NT2/D1 (cell line): ENCODE measurements around the gene DDI1.

Source experiments
- YY1 ChIP-seq: IDR thresholded peaks from 2 replicates; pipeline ENCODE4 v1.6.1; 2011; ENCODE audit not compliant: insufficient read length, insufficient read depth
- ZNF274 ChIP-seq: IDR thresholded peaks from 2 replicates; pipeline ENCODE4 v1.6.1; 2011; ENCODE audit warnings: mild to moderate bottlenecking, low read depth, low read length

GRCh38 chr11:104060004-104060794 lies 23.8 kb downstream of the DDI1 start:
- TF ChIP-seq YY1 (no peak), ZNF274 (no peak)
